ENCODE data around the gene PNPLA1. TPM values are rescaled to one million over a fixed set of nuclear protein-coding genes. Genes with fewer than 3 reads are reported as not detected.

PNPLA1 gene
- polyA plus RNA-seq, 3 donors, result 3.5 to 3.9 (median 3.8) TPM

- Histone ChIP-seq H3K27ac (ENCODE audit: low read depth in 1 of 2, low read length in 2 of 2) (no peak overlapping the region), H3K79me2 (ENCODE audit: insufficient read depth, low read length) (no peaks in the 10 kb centered on the region), H3K9me3 (replicated peaks in 1 of 2; ENCODE audit: control insufficient read depth in 1 of 2, insufficient read depth in 1 of 2, low read length in 2 of 2) (no peaks in the 10 kb centered on the region), H3K4me3 (replicated peaks in 1 of 3; ENCODE audit: low read depth in 2 of 3, low read length in 3 of 3) (no peak overlapping the region), H4K20me1 (ENCODE audit: insufficient read depth, low read length) (no peaks in the 10 kb centered on the region), H3K9ac (ENCODE audit: insufficient read depth, low read length, poor library complexity, severe bottlenecking) (no peak overlapping the region), H3K4me2 (replicated peaks; ENCODE audit: extremely low read depth, low read length, poor library complexity, severe bottlenecking) (no peak overlapping the region), H3K36me3 (replicated peaks in 1 of 2; ENCODE audit: control insufficient read depth in 1 of 2, insufficient read depth in 2 of 2, low read length in 2 of 2) (peaks cover 11 to 23% of the 10 kb centered on the region in 2 donors), H3K27me3 (ENCODE audit: control insufficient read depth in 2 of 2, insufficient read depth in 2 of 2, low read length in 2 of 2) (no peaks in the 10 kb centered on the region), H2AFZ (ENCODE audit: insufficient read depth, low read depth, low read length, poor library complexity, severe bottlenecking) (no peak overlapping the region), H3K4me1 (ENCODE audit: control insufficient read depth in 1 of 2, insufficient read depth in 2 of 2, low read length in 2 of 2) (peaks cover 35 to 42% of the 10 kb centered on the region in 2 donors)
- H3K4me1 Mint-ChIP-seq, result peaks cover 53% of the 10 kb centered on the region
- peak overlapping the region in 6 of 7 donors; percentile 8 to 88 (median 81) for H3K27ac Mint-ChIP-seq
- peaks cover 37 to 56% of the 10 kb centered on the region in 2 donors for H3K36me3 Mint-ChIP-seq
- intact Hi-C loops (cut with micrococcal nuclease), result loop anchor here in 1 of 2 donors (5.0 kb wide), 1 partner anchor 66 kb away; no protein-coding TSS in a partner anchor
- no peak for DNase-seq
- no peaks in the 10 kb centered on the region for H3K9me3 Mint-ChIP-seq
- H3K4me3 Mint-ChIP-seq, result no peak overlapping the region
- no peak for TF ChIP-seq CTCF (IDR thresholded peaks at IDR 0.05)
- 82% methylated on average over 5 of the region's 7 CpGs for WGBS (ENCODE audit: insufficient coverage)
- peaks cover 0 to 8% (median 2%) of the 10 kb centered on the region in 3 donors for H3K27me3 Mint-ChIP-seq (ENCODE audit: low read depth in 3 of 3)
Measured at GRCh38 chr6:36301781-36302180, 31.9 kb downstream of the PNPLA1 start.

DNA sequence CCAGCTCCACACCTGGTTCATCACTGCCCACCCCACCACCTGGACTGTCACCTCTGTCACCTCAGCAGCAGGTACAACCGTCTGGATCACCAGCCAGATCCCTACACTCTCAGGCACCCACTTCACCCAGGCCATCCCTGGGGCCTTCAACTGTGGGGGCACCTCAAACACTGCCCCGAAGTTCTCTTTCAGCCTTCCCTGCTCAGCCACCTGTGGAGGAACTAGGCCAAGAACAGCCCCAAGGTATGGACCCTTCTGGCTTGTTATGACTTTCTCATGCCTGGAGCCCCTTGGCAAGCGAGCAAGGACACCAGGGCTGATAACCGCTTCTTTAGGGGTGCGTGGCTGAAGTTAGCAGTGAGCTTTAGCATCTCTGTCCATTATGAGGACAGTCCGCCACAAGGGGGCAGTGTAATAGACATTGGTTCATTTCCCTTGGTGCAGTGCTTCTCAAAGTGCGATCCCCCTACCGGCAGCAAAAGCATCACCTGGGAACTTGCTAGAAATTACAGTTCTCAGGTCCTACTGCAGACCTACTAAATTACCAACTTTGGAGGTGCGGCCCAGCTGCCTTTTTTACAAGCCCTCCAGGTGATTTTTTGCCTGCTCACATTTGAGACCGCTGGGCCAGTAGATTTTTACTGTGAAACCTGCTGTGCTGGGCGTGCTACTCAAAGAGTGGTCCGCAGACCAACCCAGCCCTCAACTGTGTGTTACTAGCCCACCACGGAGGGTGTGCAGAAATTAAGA is 32.5 kb downstream of the PNPLA1 start:
- peak overlapping the region in 6 of 7 donors; percentile 40 to 88 (median 81) for H3K27ac Mint-ChIP-seq
- Histone ChIP-seq H3K36me3 (replicated peaks in 1 of 2; ENCODE audit: control insufficient read depth in 1 of 2, insufficient read depth in 2 of 2, low read length in 2 of 2) (peaks cover 13 to 29% of the 10 kb centered on the region in 2 donors), H4K20me1 (ENCODE audit: insufficient read depth, low read length) (no peaks in the 10 kb centered on the region), H3K79me2 (ENCODE audit: insufficient read depth, low read length) (no peaks in the 10 kb centered on the region), H2AFZ (ENCODE audit: insufficient read depth, low read depth, low read length, poor library complexity, severe bottlenecking) (no peak overlapping the region), H3K4me1 (ENCODE audit: control insufficient read depth in 1 of 2, insufficient read depth in 2 of 2, low read length in 2 of 2) (peaks cover 29 to 35% of the 10 kb centered on the region in 2 donors), H3K9me3 (replicated peaks in 1 of 2; ENCODE audit: control insufficient read depth in 1 of 2, insufficient read depth in 1 of 2, low read length in 2 of 2) (no peaks in the 10 kb centered on the region), H3K27ac (ENCODE audit: low read depth in 1 of 2, low read length in 2 of 2) (no peak overlapping the region), H3K9ac (ENCODE audit: insufficient read depth, low read length, poor library complexity, severe bottlenecking) (no peak overlapping the region), H3K4me3 (replicated peaks in 1 of 3; ENCODE audit: low read depth in 2 of 3, low read length in 3 of 3) (no peak overlapping the region), H3K27me3 (ENCODE audit: control insufficient read depth in 2 of 2, insufficient read depth in 2 of 2, low read length in 2 of 2) (no peaks in the 10 kb centered on the region), H3K4me2 (replicated peaks; ENCODE audit: extremely low read depth, low read length, poor library complexity, severe bottlenecking) (no peak overlapping the region)
- TF ChIP-seq CTCF (IDR thresholded peaks at IDR 0.05), result peak; percentile 99
- WGBS (ENCODE audit: insufficient coverage), result 36% methylated on average over 8 of the region's 13 CpGs
- H3K36me3 Mint-ChIP-seq, result peaks cover 42 to 63% of the 10 kb centered on the region in 2 donors
- intact Hi-C loops (cut with micrococcal nuclease), result loop anchor here in 1 of 2 donors (5.0 kb wide), 1 partner anchor 65 kb away; no protein-coding TSS in a partner anchor
- no peak overlapping the region for H3K4me3 Mint-ChIP-seq
- peaks cover 47% of the 10 kb centered on the region for H3K4me1 Mint-ChIP-seq
- peak; percentile 87 to 94 (median 92) for DNase-seq
- no peaks in the 10 kb centered on the region for H3K9me3 Mint-ChIP-seq
- peaks cover 0 to 8% (median 2%) of the 10 kb centered on the region in 3 donors for H3K27me3 Mint-ChIP-seq (ENCODE audit: low read depth in 3 of 3)

Data from CD14-positive monocyte (primary cell).